ENCODE results near the gene MDP1.
A peak's percentile ranks its signal among the peaks of the same experiment; 100 is the strongest.

Gene MDP1

DNA sequence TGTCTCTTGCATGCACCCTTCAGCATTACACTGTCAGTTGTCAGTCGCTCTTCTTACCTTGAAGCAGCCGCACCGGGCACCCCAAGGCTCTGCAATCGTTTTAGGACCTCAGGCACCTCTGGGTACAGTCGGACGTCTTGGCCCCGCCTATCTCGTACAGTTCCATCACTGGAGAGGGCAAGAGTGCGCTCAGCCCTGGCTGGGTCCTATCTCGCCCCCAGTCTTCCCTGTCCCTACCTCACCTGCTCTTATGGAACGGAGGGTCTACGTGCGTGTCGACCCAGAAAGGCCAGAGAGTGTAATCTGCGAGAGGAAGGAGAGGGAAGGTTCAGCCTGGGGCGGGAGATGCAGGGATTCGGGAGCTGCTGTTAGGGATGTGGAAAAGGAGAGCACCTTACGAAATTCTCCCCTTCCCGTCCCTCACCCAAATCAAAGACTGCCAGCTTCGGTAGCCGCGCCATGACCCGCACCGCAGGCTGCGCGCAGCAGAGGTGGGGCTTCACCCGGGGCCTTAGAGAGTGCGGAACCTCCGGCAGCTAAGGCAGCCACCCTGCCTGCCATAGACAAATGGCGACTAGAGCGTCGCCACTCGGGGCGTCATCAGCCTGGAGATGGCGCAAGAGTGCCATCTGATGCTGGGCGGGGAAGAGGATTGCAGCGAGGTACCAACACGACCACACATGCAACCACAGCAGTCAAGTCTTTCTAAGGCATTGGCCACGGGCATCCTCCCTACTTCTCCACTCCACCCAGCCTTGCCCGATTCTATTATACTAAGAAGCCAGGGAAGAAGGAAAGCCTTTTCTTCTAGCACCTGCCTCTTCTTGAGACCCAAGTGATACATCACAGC is at the start of gene MDP1:
MDP1 (minus strand) TSS at position 572 of the 850 bp plus-strand sequence; CDS start at position 461, 111 bp downstream.
- DNase-seq (ENCODE audit: low spot score): peak; percentile 90

GRCh38 chr14:24264298-24264697 is 48.4 kb upstream of the MDP1 start:
- no peak for DNase-seq (ENCODE audit: low spot score)

- DNase-seq (ENCODE audit: low spot score): no peak
These were observed 48.0 kb upstream of the MDP1 start for GRCh38 chr14:24263848-24264247.

DNA sequence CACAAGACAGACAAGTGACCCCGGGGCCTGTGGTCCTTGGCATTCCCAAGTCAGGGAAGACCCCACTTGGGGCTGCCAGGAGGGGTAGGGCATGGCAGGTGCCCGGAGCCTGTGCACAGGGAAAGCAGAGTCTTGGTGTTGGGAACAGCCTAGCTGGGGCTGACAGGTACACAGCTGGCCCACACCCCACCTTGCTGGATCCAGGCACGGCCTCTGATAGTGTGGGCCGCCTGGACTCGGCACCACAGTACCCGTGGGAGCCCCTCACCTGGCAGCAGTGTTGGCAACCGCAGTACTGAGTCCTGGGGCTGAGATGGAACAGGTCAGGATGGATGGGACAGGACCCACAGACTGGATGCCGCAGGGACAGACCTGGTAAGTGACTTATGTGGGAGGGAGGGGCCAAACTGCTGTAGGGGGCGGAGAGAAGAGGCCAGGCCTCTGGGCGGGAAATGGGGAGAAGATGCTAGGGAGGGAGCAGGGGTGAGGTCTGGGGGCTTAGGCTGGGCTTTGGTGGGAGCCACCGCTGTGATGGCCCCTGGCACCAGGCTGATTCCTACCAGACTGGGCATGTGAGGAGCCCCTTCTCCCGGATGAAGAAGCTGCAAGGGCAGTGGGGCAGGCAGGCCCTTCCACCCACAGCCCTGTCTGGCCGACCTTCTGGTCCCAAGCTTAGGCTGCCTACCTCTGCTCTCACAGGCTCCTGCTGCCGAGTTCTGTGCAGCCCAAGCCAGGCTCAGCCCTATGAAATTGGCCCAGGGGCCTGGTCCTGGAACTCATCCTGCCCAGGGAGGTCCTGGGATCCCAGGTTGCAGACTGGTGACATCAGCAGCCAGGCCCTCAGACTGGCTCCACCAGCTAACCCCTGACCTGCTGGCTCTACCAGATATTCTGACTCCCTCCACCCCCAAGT is 47.2 kb upstream of the MDP1 start, which contains the start of gene TGM1:
TGM1 (minus strand) TSS at position 357 of the 913 bp plus-strand sequence. CDS start 825 bp downstream, outside the sequence.
- DNase-seq (ENCODE audit: low spot score): no peak

DNA sequence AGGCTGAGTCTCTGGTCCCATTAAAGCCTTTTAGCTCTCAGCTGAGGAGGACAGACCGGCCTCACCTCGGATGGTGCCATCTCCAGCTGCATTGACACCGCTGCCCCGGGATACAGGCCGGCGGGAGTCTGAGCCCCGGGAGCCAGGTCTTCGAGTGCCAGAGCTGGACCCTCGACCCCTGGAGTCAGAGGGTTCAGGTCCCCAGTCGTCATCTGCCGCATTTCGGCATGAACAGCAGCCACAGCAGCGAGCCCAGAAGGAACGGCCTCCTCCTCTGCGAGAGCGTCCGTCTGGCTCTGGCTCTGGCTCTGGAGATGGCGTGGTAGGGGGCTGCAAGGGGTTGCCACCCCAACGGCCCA is 46.1 kb upstream of the MDP1 start:
- DNase-seq (ENCODE audit: low spot score): no peak

DNA sequence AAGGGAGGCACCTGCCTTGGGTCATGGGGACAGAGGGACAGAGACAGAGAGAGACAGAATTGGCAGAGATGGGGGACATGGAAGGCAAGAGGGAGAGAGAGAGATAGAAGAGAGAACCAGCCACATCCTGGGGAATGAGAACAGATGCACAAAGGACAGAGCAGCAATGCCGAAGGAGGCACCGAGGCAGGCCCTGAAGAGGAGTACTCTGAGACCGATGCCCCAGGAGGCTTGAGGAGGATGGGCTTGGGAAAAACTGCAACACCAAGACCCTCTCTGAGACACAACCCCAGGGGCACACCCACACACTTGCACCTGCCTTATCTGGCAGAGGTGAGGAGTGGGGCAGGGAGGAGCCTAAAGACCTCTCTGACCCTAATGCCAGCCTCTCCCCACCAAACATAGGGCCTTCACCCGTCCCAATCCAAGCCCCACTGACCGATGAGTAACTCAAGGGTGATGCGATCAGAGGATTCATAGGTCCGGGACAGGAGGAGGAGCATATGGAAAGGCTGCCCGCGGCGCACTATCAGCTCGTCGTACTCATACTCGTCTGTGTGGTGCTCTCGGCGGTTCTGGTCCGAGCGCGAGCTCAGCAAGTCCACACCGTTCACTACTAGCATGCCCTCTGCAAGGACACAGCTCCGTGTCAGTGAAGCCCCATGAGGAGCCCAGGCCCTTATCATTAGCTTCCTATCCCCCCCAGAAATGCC is 45.5 kb upstream of the MDP1 start:
- DNase-seq (ENCODE audit: low spot score): no peak

DNA sequence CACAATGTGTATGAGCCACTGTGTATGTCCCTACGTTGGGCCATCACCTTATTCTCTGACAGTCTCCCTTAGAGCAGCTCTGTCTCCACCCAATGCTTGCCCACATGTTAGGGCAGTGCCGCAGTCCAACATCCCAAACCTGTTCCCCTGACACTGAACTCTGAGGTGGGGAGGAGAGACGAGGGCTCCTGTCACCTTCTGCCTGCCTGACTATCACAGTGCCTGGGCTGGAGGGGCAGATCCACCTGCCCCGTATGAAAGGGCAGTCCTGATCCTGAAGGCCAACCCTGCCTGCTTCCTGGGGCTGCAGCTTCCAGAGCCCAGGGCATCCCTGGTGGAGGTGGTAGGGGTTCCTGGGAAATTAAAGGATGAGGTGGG is 44.9 kb upstream of the MDP1 start:
- no peak for DNase-seq (ENCODE audit: low spot score)

GRCh38 chr14:24260026-24260779 is 44.3 kb upstream of the MDP1 start:
- no peak for DNase-seq (ENCODE audit: low spot score)

DNA sequence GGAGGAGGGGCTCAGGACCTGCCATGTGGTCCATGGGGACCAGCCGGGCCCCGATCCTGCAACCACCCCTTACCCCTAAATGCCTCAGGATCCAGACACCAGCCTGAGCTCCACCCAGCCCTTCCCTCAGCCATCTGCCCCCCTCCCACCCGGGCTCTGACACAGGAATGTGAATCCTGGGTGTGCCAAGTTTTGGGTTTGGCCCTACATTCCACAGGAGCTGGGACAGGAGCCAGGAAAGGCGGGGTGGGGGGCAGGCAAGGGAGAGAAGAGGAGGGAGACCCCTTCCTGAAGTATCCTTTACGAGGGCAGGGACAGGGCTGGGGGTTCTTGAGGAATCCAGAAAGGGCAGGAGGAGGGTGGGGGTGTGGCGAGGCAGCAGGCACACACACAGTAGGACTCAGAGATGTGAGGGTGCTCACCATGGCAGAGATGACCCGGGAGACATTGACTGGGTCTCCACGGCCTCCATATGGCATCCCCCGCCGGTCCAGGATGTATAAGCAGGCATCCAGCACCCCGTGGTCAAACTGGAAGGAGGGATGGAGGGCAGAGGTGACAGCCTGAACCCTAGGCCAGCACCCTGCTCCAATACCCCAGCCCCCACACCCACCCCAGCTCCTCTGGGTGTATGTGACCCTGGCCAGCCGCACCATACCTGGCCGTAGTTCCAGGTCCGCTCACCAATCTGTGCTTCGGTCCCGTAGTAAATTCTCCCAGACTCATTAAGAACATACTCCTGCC is 43.6 kb upstream of the MDP1 start:
- no peak for DNase-seq (ENCODE audit: low spot score)

DNA sequence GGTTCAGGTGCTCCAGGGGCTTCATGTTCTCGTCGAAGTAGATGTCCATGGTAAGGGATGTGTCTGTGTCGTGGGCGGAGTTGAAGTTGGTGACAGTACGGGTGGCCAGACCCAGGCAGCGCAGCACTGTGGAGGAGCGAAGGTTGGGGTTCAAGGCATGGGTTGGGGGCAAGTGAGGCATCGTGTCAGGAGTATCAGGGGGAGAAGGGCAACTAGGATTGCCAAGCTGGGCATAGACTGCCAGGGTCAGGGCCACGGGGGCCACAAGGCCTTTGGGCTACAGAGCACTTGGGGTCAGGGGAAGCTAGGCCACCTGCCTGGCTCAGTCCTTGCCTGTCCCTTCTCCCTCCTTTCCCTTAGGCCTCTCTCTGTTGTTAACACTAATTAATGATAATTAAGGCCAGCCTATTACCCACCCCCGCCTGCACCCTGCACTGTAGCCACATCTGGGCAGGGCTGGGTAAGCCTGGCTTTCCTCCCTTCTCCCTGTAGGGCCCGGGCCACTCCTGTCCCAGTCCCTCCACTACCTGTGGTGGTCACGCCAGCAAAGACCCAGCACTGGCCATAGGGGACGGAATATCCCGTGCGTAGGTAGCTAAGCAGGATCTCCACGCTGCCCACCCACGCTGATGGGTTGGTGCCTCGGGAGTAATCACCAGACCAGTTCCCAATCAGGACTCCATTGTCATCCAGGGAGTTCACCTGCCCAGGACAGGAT is 42.8 kb upstream of the MDP1 start:
- no peak for DNase-seq (ENCODE audit: low spot score)

DNA sequence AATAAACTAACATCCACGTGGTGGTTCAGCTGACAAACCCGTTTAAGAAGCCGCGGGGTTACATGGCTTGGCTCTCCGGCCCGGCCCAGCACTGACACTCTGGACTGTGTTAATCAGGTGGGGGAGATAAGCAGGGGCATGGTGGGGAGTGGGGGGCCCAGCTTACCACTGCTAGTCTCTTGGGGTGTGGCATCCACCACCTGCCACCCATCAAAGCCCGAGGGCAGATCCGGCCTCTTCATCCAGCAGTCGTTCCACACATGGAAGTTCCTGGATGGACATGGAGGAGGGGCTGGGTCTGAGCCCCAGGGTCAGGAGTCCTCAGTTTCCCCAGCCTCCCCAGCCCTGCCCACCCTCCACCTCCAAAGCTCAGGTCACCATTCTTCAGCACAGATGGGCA is 42.3 kb upstream of the MDP1 start:
- DNase-seq (ENCODE audit: low spot score): no peak

DNA sequence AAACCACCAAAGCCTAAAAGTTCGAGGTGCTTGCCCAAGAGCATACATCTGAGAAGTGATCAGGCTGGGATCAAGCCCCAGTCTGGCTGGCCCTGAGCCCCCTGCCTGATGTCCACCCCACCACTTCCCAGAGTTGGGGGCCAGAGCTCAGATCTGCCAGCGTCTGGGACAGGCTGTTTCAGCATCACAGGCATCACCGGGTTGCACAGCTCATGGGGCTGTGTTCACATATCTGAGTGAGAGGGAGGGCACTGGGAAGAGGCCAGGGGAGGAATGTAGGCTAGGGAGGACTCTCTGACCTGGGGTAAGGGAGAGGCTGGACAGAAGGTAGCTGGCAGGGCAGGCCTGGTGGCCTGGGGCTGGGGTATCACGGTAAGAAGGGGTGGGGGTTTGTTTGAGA is 41.1 kb upstream of the MDP1 start:
- DNase-seq (ENCODE audit: low spot score): no peak

DNA sequence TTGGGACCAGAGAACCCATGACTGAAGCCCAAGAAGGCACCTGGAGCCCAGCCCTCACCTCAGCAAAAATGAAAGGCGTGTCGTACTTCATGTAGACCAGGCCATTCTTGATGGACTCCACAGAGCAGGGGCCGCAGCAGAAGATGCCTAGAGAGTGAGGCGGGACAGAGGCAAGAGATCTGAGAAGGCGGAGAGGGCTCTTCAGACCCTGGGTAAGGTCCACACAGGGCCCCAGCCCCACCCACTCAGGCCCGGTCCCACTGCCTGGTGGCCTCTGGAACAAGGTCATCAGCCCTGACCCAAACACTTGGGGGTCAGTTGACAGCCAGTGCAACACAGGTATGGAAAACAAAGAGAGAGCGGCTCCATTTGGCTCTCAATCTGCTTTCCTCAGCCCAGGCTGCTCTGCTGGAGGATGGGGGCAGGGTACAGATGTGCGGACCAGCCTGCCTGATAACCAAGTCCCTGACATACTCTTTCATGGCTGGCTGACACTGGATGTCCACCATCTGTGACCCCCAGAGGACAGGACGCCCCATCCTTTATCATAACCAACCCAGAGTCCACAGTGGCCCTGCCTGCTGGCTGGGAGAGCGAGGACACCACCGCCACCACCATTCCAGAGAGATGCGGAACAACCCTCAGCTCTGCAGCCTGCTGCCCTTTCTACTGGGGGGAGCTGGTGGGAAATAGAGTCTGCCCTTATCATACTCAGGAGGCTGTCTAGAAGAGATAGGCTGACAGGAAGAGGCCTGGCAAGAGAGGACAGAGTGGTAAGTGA is 40.3 kb upstream of the MDP1 start:
- peak; percentile 66 for DNase-seq (ENCODE audit: low spot score)

DNA sequence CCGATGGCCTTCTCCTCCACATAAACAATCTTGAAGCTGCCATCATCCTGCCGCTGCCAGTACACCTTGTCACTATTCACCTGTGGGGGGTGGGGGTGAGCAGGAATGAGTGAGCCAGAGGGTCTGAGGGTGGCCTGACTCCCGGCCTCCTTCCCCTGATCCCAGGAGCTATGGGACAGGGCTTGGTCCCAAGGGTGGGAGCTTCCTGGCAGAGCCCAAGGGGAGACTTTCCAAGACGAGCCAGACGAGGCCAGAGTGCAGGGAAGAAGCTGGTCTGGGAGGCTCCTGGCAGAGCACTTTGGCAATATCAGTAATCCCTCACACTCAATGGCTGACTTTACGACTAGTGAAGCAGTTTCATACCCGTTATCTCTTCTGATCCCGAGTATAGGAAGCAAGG is 39.6 kb upstream of the MDP1 start:
- DNase-seq (ENCODE audit: low spot score): no peak

GRCh38 chr14:24254630-24255392 is 38.9 kb upstream of the MDP1 start:
- DNase-seq (ENCODE audit: low spot score): no peak

DNA sequence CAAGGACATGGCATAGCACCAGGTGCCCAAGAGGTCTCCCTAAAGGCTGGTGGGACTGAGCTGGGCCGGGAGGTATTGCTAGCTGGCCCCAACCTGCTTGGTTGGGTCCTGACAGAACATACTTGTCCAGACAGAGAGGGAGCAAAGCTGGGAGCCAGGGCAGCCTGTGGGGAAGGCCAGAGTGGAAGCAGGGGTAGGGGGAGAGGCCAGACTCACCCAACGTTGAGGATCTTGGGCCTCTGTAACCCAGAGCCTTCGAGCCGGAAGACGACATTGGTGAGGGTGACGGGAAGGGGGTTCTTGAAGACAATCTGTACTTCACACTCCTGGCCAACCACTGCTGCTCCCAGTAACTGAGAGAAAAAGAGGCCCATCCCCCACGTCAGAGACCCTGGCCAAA is 38.1 kb upstream of the MDP1 start:
- no peak for DNase-seq (ENCODE audit: low spot score)

- DNase-seq (ENCODE audit: low spot score): no peak
These were observed 36.6 kb upstream of the MDP1 start for GRCh38 chr14:24252289-24253124.

GRCh38 chr14:24251880-24252288 is 36.0 kb upstream of the MDP1 start:
- DNase-seq (ENCODE audit: low spot score): no peak
